ENCODE results near the gene MS4A10.

Gene MS4A10

DNA sequence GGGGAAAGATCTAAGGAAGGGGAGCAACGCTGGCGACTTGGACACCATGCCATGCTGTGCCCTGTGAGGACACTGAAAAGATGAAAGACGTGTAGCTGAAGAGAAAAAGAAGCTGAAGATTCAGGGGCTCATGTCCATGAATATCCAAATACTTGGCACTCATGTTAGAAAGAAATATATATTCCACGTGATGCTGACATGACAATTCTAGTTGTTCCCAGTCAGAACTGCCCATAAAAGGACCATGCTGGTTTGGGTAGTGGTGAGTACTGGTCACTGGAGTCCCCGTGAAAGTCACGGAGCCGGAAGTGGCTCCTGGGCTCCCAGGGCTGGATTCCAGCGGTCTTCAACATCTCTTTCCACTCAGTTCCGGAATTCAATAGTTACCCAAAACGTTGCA, 18.6 kb upstream of the MS4A10 start:
- DNase-seq, result no peak

DNA sequence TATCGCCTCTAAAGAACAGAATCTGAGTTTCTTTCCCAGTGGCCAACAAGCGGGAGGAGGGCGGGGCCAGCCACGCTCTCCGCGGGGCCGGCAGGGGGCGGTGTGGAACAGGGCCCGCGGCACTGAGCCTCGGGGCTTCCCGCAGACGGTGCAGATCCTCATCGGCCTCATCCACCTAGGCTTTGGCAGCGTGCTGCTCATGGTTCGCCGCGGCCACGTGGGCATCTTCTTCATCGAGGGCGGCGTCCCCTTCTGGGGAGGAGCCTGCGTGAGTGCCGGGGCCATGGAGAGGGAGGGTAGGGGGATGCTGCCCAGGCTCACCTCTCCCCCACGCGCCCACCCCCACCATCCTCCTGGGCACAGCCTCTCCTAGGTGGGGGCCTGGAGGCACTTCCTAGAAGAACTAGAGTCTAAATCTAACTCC, 17.7 kb upstream of the MS4A10 start:
- DNase-seq, result no peak

DNA sequence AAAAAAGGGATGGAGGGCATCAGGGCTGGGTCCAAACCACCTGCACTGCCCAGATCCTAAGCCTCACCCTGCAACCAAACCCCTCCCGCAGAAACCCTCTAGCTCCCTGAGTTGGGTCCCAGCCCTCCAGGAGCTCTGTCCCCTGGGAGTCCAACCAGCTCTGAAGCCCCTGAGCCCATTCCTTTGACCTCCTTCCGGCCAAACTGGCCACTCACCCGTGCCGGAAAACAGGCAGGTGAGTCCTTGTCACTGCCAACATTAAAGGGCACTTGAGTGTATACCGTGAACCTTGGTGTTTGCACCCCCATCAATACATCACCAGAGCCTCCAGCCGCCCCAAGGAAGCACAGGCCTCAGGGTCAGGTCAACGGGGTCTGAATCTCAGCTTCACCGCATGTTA, 16.9 kb upstream of the MS4A10 start:
- no peak for DNase-seq

DNA sequence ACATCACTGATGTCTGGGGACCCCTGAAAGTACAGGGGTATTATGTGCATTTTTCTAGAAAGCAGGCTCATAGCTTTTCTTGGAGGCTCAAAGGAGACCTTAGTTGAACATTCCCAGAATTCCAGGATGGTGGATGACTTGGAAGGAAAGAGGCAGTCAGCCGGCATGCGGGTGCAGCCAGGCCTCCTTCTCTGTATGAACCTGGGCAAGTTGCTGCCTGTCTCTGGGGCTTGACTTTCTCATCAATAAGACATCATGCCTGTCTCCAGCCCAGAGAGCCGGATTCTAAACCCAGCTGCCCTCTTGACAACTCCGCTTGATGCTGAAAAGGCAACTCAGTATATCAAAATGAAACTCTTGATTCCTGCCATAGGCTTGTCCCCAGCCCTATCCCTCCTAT, 15.9 kb upstream of the MS4A10 start:
- no peak for DNase-seq

DNA sequence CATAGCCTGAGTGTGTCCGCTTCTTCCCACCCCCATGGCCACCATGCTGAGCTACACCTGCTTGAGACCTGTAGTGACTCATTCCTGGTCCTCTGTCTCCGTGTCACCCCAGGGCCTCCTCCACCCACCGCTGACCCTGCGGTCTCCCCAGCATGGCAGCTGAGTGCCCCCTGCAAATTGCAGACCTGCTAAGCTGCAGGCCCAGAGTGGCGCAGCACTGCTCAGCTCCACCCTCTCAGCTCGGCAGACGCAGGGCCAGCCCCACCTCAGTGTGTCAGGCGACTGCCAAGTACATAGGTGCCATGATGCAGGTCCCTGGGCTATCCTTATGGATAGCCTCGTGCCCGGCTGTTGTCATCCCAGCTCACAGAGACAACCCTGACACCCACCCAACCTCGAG, 15.3 kb upstream of the MS4A10 start:
- DNase-seq, result no peak

DNA sequence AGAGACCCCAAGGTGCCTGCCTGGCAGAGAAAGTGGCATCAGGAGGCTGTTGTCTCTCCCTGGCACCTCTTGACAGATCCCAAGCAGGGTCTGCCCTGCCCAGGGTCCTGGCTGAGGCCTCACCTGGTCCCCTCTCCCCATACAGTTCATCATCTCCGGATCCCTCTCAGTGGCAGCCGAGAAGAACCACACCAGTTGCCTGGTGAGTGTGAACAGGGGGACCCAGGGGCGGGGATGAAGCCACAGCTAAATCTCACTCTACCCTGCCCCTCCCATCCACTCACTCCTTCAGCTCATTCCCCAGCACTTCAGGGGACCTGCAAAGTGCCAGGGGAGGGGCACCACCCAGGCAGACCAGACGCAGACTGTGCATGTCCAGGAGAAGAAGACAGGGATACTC, 14.0 kb upstream of the MS4A10 start:
- no peak for DNase-seq

DNA sequence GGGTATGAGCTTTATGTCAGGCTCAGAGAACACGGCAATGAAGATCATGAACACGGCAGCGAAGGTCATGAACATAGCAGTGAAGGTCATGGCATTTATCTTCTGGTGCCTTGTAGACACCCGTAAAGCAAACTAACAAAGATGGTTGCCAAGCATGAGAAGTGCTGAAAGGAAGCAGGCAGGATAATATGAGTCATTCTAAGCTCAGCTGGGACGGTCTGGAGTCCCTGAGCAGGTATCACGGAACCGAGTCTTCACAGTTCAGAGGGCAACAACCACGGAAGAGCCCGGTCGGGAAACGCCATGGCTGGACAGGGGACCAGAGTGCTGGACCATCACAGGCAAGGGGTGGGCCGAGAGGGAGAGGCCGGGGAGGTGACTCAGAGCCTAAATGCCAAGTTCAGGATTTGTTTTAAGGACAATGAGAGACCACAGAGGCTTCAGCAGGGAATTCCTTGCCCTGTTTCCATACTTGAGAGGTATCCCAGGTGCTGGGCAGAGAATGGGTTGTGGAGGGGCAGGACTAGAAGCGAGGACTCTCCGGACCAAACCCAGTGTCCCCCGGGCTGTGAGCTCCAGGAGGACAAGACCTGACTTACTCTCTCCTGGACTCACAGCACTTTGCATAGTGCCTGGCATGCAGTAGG, 13.1 kb upstream of the MS4A10 start:
- no peak for DNase-seq

DNA sequence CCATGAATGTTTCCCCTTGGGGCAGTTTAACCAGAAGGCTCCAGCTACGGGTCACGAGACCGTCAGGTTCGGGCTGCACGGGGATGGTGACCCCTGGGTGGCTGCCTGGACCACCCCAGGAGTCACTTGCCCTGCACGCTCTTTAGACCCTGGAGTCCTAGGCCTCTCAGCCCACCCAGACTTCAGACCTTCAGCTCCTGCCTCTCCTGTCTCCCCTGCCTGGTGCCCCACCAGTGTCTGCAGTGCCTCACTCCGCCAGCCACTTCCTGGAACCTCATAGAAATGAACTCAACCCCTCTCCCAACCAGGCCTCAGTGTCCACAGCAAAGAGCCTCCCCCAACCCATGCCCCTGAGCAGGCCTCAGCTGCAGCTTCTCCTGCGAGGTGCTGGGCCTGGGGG, 12.5 kb upstream of the MS4A10 start:
- DNase-seq, result no peak

GRCh38 chr11:60774726-60775125, 10.4 kb upstream of the MS4A10 start:
- DNase-seq, result no peak

GRCh38 chr11:60775420-60775961, 9.6 kb upstream of the MS4A10 start:
- peak; percentile 87 for DNase-seq

DNA sequence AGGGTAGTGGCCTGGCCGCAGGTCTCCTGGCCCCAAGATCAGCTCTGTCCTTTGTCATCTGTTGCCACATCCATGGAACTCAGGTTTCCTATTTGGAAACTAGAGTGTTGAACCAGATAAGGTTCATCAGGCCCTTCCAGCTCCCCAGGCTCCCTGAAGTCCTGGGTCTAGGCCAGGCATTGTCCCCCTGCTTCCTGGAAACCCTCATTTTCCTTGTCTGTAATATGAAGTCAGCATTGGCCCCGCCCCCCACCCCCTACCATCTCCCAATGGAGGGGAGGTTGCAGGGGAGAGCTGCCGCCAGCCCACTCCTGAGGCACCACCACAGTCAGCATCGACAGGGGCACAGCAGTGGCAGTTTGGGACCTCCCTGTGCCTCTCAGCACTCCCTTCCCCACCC, 9.0 kb upstream of the MS4A10 start:
- no peak for DNase-seq

GRCh38 chr11:60777106-60777505, 8.0 kb upstream of the MS4A10 start:
- no peak for DNase-seq

- DNase-seq, result no peak
These were observed 7.6 kb upstream of the MS4A10 start for GRCh38 chr11:60777572-60777971.

- DNase-seq, result no peak
These were observed 5.1 kb upstream of the MS4A10 start for GRCh38 chr11:60780065-60780464.

- no peak for DNase-seq
These were observed 4.4 kb upstream of the MS4A10 start for GRCh38 chr11:60780774-60781173.

DNA sequence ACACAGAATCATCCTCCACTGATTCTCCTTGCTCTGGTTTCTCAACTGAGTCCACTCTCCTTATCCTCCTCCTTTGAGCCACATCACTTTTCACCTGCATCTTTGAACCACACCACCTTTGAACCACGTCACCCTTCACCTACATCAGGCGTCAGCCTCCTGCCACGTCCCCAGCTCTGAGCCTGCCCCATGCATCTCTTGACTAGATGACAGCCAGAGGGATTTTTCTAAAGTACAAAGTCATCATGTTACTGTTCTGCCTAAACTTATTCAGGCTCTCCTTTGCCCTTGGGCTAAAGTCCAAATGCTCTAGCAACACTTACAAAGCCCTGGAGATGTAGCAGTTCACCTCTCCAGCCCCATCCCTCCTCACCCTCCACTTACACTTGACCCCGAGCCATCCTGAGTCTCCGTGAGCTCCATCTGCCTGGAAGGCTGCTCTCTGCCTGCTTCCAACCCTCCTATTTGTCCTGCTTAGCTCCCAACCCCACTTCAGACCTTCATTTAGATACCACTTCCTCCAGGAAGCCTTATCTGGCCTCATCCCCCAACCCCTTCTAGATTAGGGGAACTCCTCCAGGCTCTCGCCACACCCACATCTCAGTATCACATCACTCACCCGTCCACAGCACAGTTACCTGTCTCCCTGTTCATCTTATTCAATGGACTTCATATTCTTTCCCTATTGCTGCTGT, 3.7 kb upstream of the MS4A10 start:
- DNase-seq, result no peak

GRCh38 chr11:60781981-60782316, 3.2 kb upstream of the MS4A10 start:
- no peak for DNase-seq

GRCh38 chr11:60782393-60783140, 2.6 kb upstream of the MS4A10 start:
- DNase-seq, result no peak

DNA sequence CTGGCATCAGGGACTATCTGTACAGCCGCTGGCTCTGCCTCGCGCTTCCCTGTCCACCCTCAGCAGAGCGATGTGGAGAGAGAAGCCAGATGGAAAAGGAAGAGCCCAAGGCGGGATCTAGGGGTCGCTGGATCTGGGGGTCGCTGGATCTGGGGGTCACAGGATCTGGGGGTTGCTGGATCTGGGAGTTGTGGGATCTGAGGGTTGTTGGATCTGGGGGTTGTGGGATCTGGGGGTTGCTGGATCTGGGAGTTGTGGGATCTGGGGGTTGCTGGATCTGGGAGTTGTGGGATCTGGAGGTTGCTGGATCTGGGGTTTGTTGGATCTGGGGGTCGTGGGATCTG, 2.0 kb upstream of the MS4A10 start:
- no peak for DNase-seq

DNA sequence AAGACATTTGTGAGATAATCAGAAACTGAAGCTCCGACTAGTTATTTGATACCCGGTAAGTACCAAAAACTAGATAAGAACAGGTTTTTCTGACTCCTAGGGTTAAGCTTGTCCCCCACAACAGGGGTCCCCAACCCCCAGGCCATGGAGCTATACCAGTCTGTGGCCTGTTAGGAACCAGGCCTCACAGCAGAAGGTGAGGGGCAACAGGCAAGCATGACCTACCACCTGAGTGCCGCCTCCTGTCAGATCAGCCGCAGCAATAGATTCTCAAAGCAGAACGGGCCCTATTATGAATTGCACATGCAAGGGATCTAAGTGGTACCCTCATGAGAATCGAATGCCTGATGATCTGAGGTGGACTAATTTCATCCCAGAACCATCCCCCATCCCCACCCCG, 1.2 kb upstream of the MS4A10 start:
- DNase-seq, result no peak

DNA sequence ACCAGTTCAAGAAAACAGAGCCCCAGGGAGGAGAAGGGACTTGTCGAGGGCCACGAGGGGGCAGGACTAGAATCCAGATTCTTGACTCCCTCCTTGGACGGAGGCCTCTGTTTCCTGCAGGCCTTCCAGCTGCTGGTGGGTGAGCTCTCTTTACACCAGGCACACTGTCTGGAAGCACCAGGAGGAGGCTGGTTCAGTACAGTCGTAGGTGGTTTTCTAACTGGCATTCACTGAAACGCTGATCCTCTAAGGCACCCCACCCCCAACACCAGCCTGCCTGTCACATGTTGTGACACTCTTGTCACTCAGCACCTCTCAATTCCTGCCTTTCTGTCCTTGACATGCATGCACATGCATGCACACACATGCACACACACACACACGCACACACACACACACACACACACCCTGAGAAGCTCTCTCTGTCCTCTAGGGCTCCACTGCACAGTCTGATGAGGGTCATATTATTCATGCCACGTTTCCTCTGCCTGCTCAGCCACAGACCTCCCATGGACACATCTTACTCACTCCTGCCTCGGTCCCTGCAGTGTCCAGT, 751 bp downstream of the MS4A10 start:
- no peak for DNase-seq

GRCh38 chr11:60786811-60787567, 1.9 kb downstream of the MS4A10 start:
- no peak for DNase-seq

Measured in NCI-H510A treated with DMSO at 0.1 percent for 48 hours (cell line).